Activated naive CD8-positive, alpha-beta T cell treated with anti-CD3 and anti-CD28 coated beads, Interleukin-2, amount 10 ng/mL, durations not matched to agents 7 days and 5 days (primary cell): ENCODE results near the gene THSD4. TPM values are rescaled to one million over a fixed set of nuclear protein-coding genes. Genes with fewer than 3 reads are reported as not detected.

Experiments used
- ATAC-seq: fragments of 150-1000 bp; cut with Tn5 transposase; one replicate; pipeline ENCODE4 v1.10.0; 2021; ENCODE audit warnings: low read depth, moderate library complexity
- POLR2A ChIA-PET: fragments of 350-600 bp; sonication (Branson Sonifier 250); formaldehyde crosslinking; loops from one replicate; lab custom pipeline; 2021; ENCODE audit warnings: antibody characterized with exemption; lab: Charles Lee
- DNase-seq: peaks from one replicate; pipeline ENCODE4 v3.0.0; 2021
- H3K27ac Mint-ChIP-seq: one replicate; pipeline ENCODE4 v1.8.0; 2022; ENCODE audit warnings: mild to moderate bottlenecking, mixed read lengths
- H3K27me3 Mint-ChIP-seq: one replicate; pipeline ENCODE4 v1.8.0; 2022; ENCODE audit warnings: mild to moderate bottlenecking, moderate library complexity, mixed read lengths
- H3K36me3 Mint-ChIP-seq: one replicate; pipeline ENCODE4 v1.8.0; 2021; ENCODE audit warnings: mild to moderate bottlenecking, mixed read lengths
- H3K4me1 Mint-ChIP-seq: one replicate; pipeline ENCODE4 v1.8.0; 2021; ENCODE audit warnings: mixed read lengths
- H3K4me3 Mint-ChIP-seq: one replicate; pipeline ENCODE4 v1.8.0; 2022; ENCODE audit warnings: mild to moderate bottlenecking, moderate library complexity, mixed read lengths
- H3K9me3 Mint-ChIP-seq: one replicate; pipeline ENCODE4 v1.8.0; 2021; ENCODE audit warnings: mixed read lengths
- total RNA-seq, 2 experiments: library from RNA; stranded (reverse); gene quantifications; one replicate each; pipeline ENCODE4 v1.2.3, GENCODE V29; 2021

The THSD4 gene
- total RNA-seq, 2 experiments from 2014 or later: not detected

- ATAC-seq (no peak), DNase-seq (no peak)
- Mint-ChIP-seq H3K36me3 (no peaks in the 10 kb centered on the region), H3K27ac (no peak overlapping the region), H3K4me1 (no peaks in the 10 kb centered on the region), H3K9me3 (no peaks in the 10 kb centered on the region), H3K4me3 (no peak overlapping the region), H3K27me3 (no peaks in the 10 kb centered on the region)
- POLR2A ChIA-PET: no interaction called here
These were observed 694.1 kb downstream of the THSD4 start for GRCh38 chr15:71809346-71809745.

- ATAC-seq (no peak), DNase-seq (no peak)
- no peak within 1 kb of the TSS for H3K27ac Mint-ChIP-seq
- no peak within 1 kb of the TSS for H3K4me3 Mint-ChIP-seq
- no peaks in the 10 kb centered on the region for H3K4me1 Mint-ChIP-seq
- POLR2A ChIA-PET: no interaction called here
- no peaks in the 10 kb centered on the region for H3K9me3 Mint-ChIP-seq
- H3K36me3 Mint-ChIP-seq: no peaks in the 10 kb centered on the region
- no peaks in the 10 kb centered on the region for H3K27me3 Mint-ChIP-seq
These were observed 695.2 kb downstream of the THSD4 start, which contains the start of gene NR2E3 for GRCh38 chr15:71810256-71811035. Gene NR2E3 (plus strand): TSS chr15:71810554. CDS start chr15:71810744, 190 bp downstream.

GRCh38 chr15:71811036-71811736, 695.9 kb downstream of the THSD4 start:
- no peak overlapping the region for H3K4me3 Mint-ChIP-seq

GRCh38 chr15:71811752-71812735, 696.8 kb downstream of the THSD4 start:
- no peaks in the 10 kb centered on the region for H3K9me3 Mint-ChIP-seq
- no peak for DNase-seq
- no peaks in the 10 kb centered on the region for H3K36me3 Mint-ChIP-seq
- POLR2A ChIA-PET: no interaction called here
- no peak for ATAC-seq
- no peak overlapping the region for H3K27ac Mint-ChIP-seq
- no peaks in the 10 kb centered on the region for H3K4me1 Mint-ChIP-seq
- no peaks in the 10 kb centered on the region for H3K27me3 Mint-ChIP-seq
- no peak overlapping the region for H3K4me3 Mint-ChIP-seq

More at GRCh38 chr15:71811036-71811736, 695.9 kb downstream of the THSD4 start:
- ATAC-seq: no peak
- H3K27me3 Mint-ChIP-seq: no peaks in the 10 kb centered on the region
- no peaks in the 10 kb centered on the region for H3K36me3 Mint-ChIP-seq
- no peak for DNase-seq
- H3K4me1 Mint-ChIP-seq: no peaks in the 10 kb centered on the region
- no peak overlapping the region for H3K27ac Mint-ChIP-seq
- no peaks in the 10 kb centered on the region for H3K9me3 Mint-ChIP-seq
- POLR2A ChIA-PET: no interaction called here

DNA sequence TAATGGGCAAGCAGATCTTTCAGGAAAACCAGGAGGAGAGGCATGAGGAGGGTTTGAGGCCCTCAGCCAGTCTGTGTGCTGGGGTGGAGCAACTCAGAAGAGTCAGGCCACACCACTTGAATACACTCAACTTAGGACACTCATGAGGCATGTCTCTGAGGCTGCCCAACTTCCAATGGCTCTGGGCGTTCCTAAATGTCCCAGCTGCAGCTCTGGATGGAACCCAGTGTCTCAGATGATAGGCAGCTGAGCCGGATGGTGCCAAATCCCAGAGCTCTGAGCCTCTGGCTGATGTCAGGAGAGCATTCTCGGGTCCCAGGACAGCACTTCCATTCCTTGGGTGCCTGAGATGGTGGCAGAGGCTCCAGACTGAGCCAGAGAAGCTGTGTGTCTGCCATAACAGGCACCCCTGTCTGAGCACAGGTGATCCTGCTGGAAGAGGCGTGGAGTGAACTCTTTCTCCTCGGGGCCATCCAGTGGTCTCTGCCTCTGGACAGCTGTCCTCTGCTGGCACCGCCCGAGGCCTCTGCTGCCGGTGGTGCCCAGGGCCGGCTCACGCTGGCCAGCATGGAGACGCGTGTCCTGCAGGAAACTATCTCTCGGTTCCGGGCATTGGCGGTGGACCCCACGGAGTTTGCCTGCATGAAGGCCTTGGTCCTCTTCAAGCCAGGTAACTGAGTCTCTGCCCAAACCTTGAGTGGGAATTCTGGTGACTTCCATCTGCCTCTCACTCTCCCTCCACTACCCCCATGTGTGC, 697.9 kb downstream of the THSD4 start:
- no peak for ATAC-seq

GRCh38 chr15:71813723-71814470, 698.6 kb downstream of the THSD4 start:
- Mint-ChIP-seq H3K27me3 (no peaks in the 10 kb centered on the region), H3K36me3 (no peaks in the 10 kb centered on the region), H3K27ac (no peak overlapping the region), H3K4me1 (no peaks in the 10 kb centered on the region), H3K9me3 (peaks cover 7% of the 10 kb centered on the region), H3K4me3 (no peak overlapping the region)
- POLR2A ChIA-PET: no interaction called here
- ATAC-seq (no peak), DNase-seq (no peak)

More for the DNA sequence above, 697.9 kb downstream of the THSD4 start:
- H3K4me3 Mint-ChIP-seq: no peak overlapping the region
- no peaks in the 10 kb centered on the region for H3K36me3 Mint-ChIP-seq
- no peak for DNase-seq
- H3K9me3 Mint-ChIP-seq: peaks cover 3% of the 10 kb centered on the region
- POLR2A ChIA-PET: no interaction called here
- H3K4me1 Mint-ChIP-seq: no peaks in the 10 kb centered on the region
- no peak overlapping the region for H3K27ac Mint-ChIP-seq
- no peaks in the 10 kb centered on the region for H3K27me3 Mint-ChIP-seq

- POLR2A ChIA-PET: no interaction called here
- Mint-ChIP-seq H3K36me3 (no peaks in the 10 kb centered on the region), H3K9me3 (peaks cover 12% of the 10 kb centered on the region), H3K27ac (no peak overlapping the region), H3K27me3 (no peaks in the 10 kb centered on the region), H3K4me3 (no peak overlapping the region), H3K4me1 (no peaks in the 10 kb centered on the region)
- no peak for DNase-seq
- no peak for ATAC-seq
These were observed 700.0 kb downstream of the THSD4 start for GRCh38 chr15:71815301-71815700.

- Mint-ChIP-seq H3K27me3 (no peaks in the 10 kb centered on the region), H3K27ac (no peak overlapping the region), H3K4me3 (no peak overlapping the region), H3K36me3 (no peaks in the 10 kb centered on the region), H3K9me3 (peaks cover 20% of the 10 kb centered on the region), H3K4me1 (no peaks in the 10 kb centered on the region)
- ATAC-seq: no peak
- POLR2A ChIA-PET: no interaction called here
- DNase-seq: no peak
These were observed 702.1 kb downstream of the THSD4 start for GRCh38 chr15:71817351-71817750.

GRCh38 chr15:71820127-71820526, 704.9 kb downstream of the THSD4 start:
- H3K9me3 Mint-ChIP-seq: peaks cover 35% of the 10 kb centered on the region
- ATAC-seq: no peak
- H3K27me3 Mint-ChIP-seq: no peaks in the 10 kb centered on the region
- POLR2A ChIA-PET: no interaction called here
- no peaks in the 10 kb centered on the region for H3K4me1 Mint-ChIP-seq
- peaks cover 10% of the 10 kb centered on the region for H3K36me3 Mint-ChIP-seq
- no peak for DNase-seq
- H3K4me3 Mint-ChIP-seq: no peak overlapping the region
- H3K27ac Mint-ChIP-seq: no peak overlapping the region

DNA sequence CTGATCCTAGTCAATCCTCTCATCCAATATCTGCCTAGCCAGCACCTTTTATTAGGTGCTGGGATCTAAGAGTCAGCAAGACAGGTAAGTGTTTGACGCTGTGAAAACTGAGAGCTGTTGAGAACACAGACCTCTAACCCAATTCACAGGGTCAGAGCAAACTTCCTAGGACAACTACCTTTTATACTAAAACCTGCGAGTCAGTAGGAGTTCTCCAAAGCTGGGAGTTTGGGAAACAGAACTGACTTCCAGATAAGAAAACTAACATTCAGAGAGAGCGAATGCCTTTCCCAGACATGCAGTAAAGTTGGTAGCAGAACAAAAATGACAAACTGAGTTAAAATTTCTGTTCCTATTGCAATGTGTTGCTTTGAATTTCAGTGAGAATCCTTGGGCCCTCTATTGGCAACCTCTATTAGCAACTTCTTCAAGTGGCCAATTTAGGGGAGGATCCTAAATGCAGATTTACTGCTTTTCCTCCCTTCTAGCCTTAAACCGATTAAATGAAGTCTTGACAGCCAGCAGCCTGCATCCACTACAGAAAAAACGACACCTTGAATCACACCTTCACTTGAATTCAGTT, 706.4 kb downstream of the THSD4 start:
- Mint-ChIP-seq H3K4me3 (no peak overlapping the region), H3K4me1 (no peaks in the 10 kb centered on the region), H3K9me3 (peaks cover 37% of the 10 kb centered on the region), H3K27me3 (no peaks in the 10 kb centered on the region), H3K27ac (no peak overlapping the region), H3K36me3 (peaks cover 23% of the 10 kb centered on the region)
- POLR2A ChIA-PET: no interaction called here
- ATAC-seq (no peak), DNase-seq (no peak)

DNA sequence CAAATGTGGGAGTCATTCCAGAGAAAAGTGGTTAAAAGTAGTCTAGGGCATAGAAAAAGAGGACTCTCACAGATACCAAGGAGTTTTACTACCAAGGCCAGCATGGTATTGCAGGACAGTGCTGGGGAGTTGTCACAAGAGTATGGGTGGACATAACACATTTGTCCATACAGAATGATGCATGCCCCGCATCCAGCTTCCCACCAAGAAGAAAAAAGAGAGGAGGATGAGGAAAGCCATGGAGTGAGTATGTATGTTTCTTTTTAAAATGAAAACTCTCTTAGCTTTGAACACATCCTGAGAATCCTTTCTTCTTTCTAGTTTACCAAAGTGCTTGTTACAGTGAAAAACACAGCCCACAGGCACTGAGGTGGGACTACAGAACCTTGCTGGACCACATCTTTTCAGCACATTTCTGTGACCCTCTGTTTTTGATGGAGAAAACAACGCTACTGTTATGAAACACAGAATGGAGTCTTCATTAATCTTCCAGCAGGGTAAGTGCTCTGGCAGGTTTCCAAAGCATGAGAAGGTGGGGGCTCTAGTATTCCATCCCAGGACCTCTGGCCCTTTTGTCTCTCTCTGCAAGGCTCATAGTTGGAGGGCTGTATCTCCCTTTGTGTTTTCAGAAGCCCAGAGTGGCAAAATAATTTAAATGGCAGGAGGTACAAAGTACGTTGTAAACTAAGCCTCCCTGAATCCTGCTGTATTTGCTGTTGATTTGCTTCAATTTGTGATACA, 707.8 kb downstream of the THSD4 start:
- H3K4me1 Mint-ChIP-seq: no peaks in the 10 kb centered on the region
- POLR2A ChIA-PET: no interaction called here
- no peak overlapping the region for H3K27ac Mint-ChIP-seq
- H3K9me3 Mint-ChIP-seq: peaks cover 37% of the 10 kb centered on the region
- DNase-seq (no peak), ATAC-seq (no peak)
- H3K27me3 Mint-ChIP-seq: no peaks in the 10 kb centered on the region
- peaks cover 37% of the 10 kb centered on the region for H3K36me3 Mint-ChIP-seq
- no peak overlapping the region for H3K4me3 Mint-ChIP-seq
